Muscle of back (tissue), 11 donors: ENCODE measurements around the gene CNGA3. TPM values are rescaled to one million over a fixed set of nuclear protein-coding genes. Genes with fewer than 3 reads are reported as not detected.
A peak's percentile ranks its signal among the peaks of the same experiment; 100 is the strongest.
"Not testable (repeated sequence)": the region's sequence is repeated elsewhere in the genome, so short reads cannot be mapped to it uniquely, and the experiment has no call there.

Experiments used
- DNase-seq, 3 donors: peaks; one replicate each; pipeline versions ENCODE4 v3.0.0 to v3.0.0-alpha.2; 2013
- polyA plus RNA-seq, 10 donors: library from polyadenylated mRNA; unstranded; fragments of 120-200 nt; gene quantifications; one replicate each; pipeline ENCODE4 v1.2.1, GENCODE V29; 2013; ENCODE audit not compliant: insufficient read length in 10 of 10

The CNGA3 gene
- polyA plus RNA-seq, 10 donors = 0.20 to 0.97 (median 0.63) TPM

DNA sequence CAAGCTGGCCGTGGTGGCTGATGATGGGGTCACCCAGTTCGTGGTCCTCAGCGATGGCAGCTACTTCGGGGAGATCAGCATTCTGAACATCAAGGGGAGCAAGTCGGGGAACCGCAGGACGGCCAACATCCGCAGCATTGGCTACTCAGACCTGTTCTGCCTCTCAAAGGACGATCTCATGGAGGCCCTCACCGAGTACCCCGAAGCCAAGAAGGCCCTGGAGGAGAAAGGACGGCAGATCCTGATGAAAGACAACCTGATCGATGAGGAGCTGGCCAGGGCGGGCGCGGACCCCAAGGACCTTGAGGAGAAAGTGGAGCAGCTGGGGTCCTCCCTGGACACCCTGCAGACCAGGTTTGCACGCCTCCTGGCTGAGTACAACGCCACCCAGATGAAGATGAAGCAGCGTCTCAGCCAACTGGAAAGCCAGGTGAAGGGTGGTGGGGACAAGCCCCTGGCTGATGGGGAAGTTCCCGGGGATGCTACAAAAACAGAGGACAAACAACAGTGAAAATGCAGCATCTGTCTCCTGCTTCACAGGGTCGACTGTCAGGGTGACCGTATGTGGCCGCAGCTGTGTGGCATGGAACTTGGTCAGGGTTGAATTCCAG is 50.6 kb downstream of the CNGA3 start:
- DNase-seq = no peak

GRCh38 chr2:98399140-98399539 is 52.9 kb downstream of the CNGA3 start:
- DNase-seq = no peak

DNA sequence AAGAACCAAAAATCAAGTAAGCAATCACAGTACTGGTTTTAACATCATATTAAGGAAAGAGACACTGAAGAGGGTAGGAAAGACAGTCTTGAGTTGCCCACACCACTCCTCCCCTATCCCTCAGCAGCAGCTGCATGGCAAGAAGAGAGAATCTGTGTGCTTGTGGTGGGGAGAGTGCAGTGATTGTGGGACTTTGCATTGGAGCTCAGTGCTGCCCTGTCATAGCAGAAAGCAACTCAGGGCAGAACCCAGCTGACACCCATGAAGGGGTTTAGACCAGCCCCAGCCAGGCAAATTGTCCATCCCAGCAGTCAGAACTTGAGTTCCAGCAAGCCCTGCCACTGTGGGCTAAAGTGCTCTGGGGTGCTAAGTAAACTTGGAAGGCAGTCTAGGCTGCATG is 57.6 kb downstream of the CNGA3 start:
- no peak for DNase-seq

- no peak for DNase-seq
Measured at GRCh38 chr2:98404556-98405250, 58.4 kb downstream of the CNGA3 start.

- no peak for DNase-seq
Measured at GRCh38 chr2:98405301-98405700, 59.0 kb downstream of the CNGA3 start.

GRCh38 chr2:98408155-98408554 is 61.9 kb downstream of the CNGA3 start:
- DNase-seq = no peak

GRCh38 chr2:98412751-98413458 is 66.6 kb downstream of the CNGA3 start:
- peak; percentile 39 to 75 (median 60) for DNase-seq

DNA sequence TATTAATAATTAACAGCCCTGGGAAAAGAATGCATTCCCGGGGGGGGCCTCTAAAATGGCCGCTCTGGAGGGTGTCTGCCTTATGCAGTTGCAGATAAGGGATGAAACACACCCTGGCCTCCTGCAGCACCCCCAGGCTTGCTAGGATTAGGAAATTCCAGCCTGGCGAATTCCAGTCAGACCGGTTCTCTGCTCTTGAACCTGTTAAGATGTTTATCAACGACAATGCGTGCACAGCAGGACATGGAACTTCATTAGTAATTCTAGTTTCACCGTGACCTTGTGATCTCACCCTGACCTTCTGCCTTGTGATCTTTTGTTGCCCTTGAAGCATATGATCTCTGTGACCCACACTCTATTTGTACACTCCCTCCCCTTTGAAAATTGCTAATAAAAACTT is 68.0 kb downstream of the CNGA3 start:
- DNase-seq = not testable (repeated sequence)

GRCh38 chr2:98415719-98416248 is 69.5 kb downstream of the CNGA3 start:
- not testable (repeated sequence) for DNase-seq

DNA sequence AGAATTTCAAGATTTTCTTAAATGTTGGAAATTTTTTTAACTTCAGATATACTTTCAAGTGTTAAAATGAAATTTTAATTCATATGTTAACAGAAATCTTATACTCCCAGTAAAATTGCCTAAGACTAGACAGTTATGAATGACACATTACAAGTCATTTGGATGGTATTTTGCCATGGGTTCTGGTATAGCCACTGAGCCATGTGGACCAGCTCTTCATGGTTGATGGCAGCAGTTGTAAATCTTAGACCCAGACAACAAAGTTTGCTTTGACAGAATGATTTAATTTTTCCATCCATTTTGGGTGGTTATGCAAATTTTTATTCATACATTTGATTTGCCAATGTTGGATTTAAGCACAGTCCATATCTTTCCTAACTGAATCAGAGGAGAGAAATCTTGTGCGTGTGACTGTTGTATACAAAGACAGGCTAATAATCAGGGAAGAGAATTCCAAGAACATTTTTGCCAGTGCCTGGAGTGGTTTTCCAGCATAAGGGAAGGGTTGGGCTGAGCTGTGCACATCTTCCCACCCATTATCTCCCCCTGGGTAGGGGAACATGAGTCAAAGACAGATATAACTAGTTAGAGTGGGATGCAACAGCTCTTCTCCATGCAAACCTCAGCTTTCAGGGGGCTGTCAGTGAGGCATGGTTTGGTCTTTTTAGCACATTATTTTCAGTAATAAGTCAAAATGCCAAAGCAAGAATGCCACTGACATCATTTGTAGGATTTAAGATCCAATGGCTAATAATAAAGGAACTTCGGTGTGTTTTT is 70.3 kb downstream of the CNGA3 start:
- DNase-seq = no peak

GRCh38 chr2:98419544-98419943 is 73.3 kb downstream of the CNGA3 start:
- DNase-seq = no peak

GRCh38 chr2:98419977-98420725 is 73.9 kb downstream of the CNGA3 start:
- peak in 1 of 3 donors; percentile 5 for DNase-seq

GRCh38 chr2:98422449-98422848 is 76.2 kb downstream of the CNGA3 start:
- DNase-seq = no peak

- no peak for DNase-seq
Measured at GRCh38 chr2:98426771-98427170, 80.5 kb downstream of the CNGA3 start.

- DNase-seq = no peak
Measured at GRCh38 chr2:98432145-98432544, 85.9 kb downstream of the CNGA3 start.

DNA sequence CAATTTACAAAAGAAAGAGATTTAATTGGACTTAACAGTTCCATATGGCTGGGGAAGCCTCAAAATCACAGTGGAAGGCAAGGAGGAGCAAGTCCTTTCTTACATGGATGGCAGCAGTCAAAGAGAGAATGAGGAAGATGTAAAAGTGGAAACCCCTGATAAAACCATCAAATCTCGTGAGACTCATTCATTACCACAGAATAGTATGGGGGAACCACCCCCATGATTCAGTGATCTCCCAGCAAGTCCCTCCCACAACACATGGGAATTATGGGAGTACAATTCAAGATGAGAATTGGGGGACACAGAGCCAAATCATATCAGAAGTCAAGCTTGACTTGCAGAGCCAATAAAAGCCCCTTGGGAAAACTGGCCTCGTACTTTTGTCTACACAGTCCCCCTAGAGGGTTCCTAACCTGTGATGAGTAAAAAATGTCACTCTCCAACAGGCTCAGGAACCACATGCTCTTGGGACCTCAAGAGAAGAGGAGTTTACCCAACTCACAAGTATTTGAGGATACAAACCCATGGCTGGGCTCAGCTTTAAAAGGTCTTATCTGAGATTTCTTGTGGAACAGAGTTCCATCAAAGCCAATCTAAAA is 87.2 kb downstream of the CNGA3 start:
- DNase-seq = no peak

- DNase-seq = no peak
Measured at GRCh38 chr2:98434492-98434891, 88.2 kb downstream of the CNGA3 start.

DNA sequence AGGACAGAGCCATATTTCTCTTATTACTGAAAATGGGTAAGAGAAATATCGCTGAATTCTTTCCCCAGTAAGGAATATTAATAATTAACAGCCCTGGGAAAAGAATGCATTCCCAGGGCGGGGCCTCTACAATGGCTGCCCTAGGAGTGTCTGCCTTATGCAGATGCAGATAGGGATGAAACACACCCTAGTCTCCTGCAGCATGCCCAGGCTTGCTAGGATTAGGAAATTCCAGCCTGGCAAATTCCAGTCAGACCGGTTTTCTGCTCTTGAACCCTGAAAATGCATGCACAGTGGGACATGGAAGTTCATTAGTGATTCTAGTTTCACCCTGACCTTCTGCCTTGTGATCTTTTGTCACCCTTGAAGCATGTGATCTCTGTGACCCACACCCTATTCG is 89.4 kb downstream of the CNGA3 start:
- DNase-seq = not testable (repeated sequence)

DNA sequence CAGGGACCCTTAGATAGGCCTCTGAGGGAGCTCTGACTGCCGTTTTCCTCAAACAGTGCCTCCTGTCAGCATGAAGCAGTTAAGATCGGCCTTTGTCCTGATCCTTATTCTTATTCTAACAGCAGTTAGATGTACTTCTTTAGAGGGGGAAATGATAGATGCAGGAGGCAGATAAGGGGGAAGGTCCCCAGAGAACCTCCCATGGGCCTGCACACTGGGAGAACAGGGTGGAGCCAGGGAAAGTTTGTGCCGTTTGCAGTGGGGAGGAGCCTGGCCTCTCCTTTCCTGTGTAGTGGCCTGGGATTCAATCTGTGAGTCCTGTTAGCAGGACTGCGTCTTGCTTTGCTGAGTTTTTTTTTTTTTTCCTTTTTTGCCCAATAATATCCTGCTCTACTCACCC is 90.5 kb downstream of the CNGA3 start:
- DNase-seq = no peak

DNA sequence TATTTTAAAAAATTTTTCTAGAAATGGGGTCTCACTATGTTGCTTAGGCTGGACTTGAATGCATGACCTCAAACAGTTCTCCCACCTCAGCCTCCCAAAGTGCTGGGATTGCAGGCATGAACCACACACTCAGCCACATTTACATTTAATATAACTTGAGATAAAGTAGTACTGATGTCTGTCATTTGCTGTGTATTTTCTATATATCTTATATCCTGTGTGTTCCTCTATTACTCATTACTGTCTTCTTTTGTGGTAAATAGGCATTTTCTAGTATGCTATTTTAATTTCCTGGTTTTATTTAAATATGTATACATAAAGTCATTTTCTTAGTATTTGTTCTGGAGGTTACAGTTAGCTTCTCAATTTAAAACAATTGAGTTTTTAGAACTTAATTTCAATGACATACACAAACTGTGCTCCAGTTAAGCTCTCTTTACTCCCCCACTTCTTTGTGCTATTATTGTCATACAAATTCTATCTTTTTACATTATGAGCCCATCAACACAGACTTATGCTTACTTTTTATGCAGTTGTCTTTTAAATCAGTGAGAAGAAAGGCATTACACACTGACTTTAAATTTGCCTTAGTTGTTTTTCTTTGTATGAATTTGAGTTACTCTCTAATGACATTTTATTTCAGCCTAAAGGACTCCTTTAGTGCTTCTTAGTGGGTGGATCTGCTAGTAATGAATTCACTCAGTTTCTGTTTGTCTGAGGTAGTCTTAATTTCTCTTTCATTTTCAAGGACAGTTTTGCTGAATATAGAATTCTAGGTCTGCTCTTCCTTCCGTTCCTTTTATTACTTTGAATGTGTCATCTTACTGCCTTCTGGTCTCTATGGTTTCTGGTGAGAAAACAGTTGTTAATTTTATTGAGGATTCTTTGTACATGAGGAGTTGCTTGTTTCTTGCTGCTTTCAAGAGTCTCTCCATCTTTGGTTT is 92.2 kb downstream of the CNGA3 start:
- no peak for DNase-seq
